GM11168 (cell line): ENCODE results near the gene TMEM154.

ENCODE experiments used
- in situ Hi-C: fragments of 300-500 bp; cut with MboI; formaldehyde crosslinking; loops from one replicate; pipeline ENCODE4 v1.12.0; 2022; ENCODE audit warnings: low sequenced_read_pairs; ENCODE audit not compliant: unreplicated experiment

Gene TMEM154

GRCh38 chr4:152697284-152698088, 17.7 kb upstream of the TMEM154 start:
- in situ Hi-C loops = no loop called here

- in situ Hi-C loops = no loop called here
Observed at GRCh38 chr4:152696764-152697261, 17.0 kb upstream of the TMEM154 start.

DNA sequence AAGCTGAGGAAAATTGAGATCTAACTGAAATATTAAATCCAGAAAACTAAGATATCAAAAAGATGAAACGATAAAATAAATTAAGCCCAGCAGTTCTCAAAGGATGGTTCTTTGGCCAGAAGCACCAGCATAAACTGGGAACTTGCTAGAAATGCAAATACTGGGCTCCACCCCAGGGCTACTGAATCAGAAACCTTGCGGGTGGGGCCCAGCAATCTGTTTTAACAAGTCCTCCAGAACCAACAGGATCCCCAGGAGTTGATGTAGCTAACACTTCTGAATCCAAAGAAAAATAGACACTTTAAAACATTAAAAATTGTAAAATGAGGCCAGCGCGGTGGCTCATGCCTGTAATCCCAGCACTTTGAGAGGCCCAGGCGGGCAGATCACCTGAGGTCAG, 14.1 kb upstream of the TMEM154 start:
- in situ Hi-C loops = no loop called here

DNA sequence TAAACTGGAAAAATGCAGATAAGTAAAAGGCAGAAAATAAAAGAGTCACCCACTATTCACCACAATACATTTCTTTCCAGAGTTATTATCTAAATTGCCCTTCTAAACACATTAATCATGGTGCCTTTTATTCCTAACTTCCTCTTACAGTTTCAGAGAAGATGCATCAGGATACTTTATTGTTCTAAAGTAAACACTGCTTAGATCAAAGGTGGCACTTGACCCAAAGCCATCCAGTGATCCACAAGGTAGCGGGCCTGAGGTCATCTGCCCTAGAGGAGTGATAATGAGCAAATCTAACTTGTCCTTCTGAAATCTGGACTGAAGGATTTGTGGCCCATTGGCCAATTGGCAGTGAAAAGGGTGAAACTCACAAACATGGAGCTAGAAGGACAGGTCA, 12.0 kb upstream of the TMEM154 start:
- in situ Hi-C loops = no loop called here

GRCh38 chr4:152690706-152691651, 11.2 kb upstream of the TMEM154 start:
- in situ Hi-C loops = no loop called here

DNA sequence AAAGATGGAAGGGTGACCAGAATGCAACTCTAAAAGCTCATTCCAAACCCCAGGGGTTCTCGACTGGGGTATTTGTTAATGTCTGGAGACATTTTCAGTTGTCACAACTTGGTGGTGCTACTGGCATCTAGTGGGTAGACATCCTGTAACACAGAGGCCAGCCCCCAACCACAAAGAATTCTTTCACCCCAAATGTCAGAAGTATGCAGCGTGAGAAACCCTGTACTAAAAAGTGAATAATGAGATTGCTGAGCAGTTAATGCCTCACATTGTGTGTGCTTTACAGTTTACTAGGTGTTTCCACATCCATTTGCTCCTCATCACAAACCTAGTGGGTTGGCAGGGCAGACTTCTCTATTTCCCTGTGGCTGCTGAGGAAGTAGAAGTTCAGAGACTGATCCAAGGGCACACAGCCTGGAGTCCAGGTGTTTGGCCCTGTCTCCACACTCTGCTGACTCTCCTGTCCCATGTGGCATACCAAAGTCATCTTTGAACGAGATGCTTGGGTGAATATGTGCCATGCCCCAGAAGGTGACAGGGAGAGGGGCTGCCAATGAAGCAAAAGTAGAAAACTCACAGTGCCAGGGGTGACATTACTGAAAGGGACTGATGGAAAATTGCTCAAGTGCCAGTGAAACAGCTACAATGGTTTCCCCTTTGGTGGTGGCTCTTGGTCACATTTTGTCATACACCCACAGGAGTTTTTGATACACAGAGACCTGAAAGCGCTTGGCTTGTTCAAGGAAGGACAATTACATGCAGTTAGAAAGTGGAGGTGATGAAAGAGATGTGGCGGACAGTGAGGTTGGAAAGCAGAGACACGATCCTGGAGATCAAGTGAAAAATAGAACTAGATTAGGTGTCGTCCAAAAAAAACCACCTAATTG, 10.1 kb upstream of the TMEM154 start:
- in situ Hi-C loops = no loop called here

DNA sequence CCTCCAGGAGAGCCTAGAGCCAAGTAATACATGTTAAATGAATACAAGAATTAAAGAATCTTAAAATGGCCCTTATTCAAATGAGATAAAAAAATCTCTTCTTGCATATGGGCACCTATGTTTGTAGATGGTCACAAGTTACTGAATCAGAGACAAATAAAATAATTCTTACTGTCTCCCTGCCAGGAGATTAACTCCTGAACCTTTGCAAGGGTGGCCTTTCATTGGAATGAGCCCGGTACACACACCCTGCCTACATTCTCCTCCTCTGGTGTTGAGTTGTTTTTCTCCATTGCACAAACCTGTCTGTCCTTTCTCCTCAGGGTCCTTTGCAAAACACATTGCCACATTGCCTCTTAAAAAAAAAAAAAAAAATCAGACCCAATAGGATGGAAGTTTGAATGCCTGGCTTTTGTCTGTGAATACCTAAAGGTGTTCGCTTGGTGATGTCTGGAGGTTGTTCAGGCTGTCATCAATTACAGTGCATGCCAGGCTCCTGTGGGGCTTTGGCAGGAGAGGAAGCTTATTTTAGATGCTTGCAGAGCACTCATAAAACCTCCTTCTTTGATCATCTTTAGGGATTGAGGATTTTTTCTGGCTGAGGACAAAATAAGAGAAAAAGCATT, 8.3 kb upstream of the TMEM154 start:
- in situ Hi-C loops = no loop called here

- in situ Hi-C loops = no loop called here
Observed at GRCh38 chr4:152686452-152687013, 6.7 kb upstream of the TMEM154 start.

- in situ Hi-C loops = no loop called here
Observed at GRCh38 chr4:152684587-152684986, 4.8 kb upstream of the TMEM154 start.

DNA sequence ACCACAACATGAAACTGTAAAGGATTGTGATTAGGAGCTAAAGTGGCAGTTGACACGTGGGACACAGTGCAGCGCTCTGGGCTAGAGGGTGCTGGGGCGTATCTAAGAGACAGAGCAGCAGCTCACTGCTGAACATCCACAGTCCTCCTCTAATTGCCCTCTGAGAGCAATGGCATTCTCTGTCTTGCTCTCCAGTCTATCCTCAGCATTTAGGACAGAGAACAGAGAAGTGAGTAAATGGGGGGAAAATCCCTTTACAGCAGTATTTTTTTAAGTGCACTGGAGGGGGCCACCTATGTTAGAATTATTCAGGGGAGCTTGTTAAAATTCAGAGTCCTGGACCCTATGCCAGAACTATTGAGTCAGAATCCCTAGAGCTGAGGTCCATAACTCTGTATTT, 4.2 kb upstream of the TMEM154 start:
- in situ Hi-C loops = no loop called here

- in situ Hi-C loops = no loop called here
Observed at GRCh38 chr4:152682143-152682941, 2.5 kb upstream of the TMEM154 start.

- in situ Hi-C loops = no loop called here
Observed at GRCh38 chr4:152680988-152681603, 1.3 kb upstream of the TMEM154 start.

- in situ Hi-C loops = no loop called here
Observed at GRCh38 chr4:152678841-152679240, 956 bp downstream of the TMEM154 start.

DNA sequence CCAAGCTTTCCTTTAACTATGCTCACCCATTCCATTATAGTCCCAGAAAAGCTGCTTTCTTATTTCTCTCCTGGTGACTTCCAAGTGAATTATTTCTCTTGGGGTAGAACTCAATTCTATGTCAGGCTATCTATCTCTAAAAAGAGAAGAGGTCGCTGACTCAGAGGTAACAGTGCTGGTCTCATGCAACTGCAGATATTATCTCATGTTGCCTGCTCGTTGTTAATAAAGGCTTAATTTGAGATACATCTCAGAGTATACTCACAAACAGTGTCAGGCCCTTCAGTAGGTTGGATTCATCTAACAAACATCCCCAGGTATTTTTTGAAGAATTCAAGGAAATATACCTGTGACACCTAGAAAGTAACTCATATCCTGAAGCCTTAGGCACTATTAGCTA, 2.7 kb downstream of the TMEM154 start:
- in situ Hi-C loops = no loop called here

DNA sequence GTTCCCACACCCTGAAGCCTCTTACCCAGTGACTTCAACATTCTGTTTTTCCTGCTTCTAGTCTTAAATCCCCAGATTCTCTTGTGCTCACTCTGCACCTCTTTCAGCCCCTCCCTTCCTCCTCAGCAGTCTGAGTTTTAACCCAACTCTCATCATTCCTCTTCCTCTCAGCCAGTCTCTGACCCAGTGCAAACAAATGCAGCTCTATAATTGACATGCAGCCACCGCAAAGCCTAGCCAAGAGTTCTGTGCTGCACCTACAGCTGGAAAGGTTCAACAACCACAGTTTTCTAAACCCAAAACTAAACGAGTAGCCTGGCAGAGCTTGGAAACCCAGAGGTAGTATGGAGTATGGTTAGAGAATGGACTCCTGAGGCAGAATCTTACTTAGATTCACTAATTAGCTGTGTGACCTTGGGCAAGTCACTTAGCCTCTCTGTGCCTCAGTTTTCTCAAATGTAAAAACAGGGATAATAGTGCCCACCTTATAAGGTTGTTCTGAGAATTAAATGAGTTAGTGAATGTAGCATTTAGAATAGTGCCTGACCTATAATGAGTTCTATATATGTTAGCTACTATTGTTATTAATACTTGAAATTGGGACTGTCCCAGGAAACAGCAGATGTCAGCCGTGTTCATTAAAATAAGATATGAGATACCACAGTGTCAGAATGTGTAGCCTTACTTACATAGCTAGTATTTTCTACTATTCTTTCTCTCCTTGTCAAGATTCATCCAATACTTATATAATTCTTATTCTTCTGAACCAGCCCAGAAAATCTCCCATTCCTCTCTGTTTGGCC, 3.5 kb downstream of the TMEM154 start:
- in situ Hi-C loops = no loop called here

DNA sequence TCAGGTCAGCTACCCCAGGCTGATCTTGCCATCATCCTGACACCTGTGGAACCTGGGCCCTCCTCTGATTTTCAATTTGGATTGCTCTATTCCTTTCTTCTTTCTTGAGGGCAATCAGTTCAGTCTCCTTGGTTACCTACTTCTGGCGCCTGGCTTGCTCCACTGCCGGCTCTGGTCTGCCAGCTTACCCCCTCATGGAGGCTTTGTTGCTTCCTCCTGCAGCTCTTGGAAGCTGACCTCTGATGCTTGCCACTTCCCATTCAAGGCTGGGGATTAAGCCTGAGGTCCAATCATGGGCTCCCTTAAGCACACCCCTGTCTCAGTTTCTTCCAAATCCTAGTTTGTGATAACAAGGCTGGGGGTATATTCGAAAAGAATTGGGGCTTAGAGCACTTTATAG, 5.4 kb downstream of the TMEM154 start:
- in situ Hi-C loops = no loop called here

GRCh38 chr4:152673489-152673888, 6.3 kb downstream of the TMEM154 start:
- in situ Hi-C loops = no loop called here
